Measurements from ENCODE around the gene CDCA5. TPM values are rescaled to one million over a fixed set of nuclear protein-coding genes. Genes with fewer than 3 reads are reported as not detected.
A peak's percentile ranks its signal among the peaks of the same experiment; 100 is the strongest.
"Not testable (repeated sequence)": the region's sequence is repeated elsewhere in the genome, so short reads cannot be mapped to it uniquely, and the experiment has no call there.

CDCA5 gene
- total RNA-seq, 1 donor from 2014 or later: 2.6 TPM

- ATAC-seq (ENCODE audit: low read depth): peak; percentile 81
- Mint-ChIP-seq H3K4me3 (peak within 1 kb of the TSS; percentile 99), H3K9me3 (no peaks in the 10 kb centered on the region), H3K27me3 (no peaks in the 10 kb centered on the region), H3K27ac (peak within 1 kb of the TSS; percentile 99), H3K36me3 (ENCODE audit: low read depth) (peaks cover 81% of the 10 kb centered on the region), H3K4me1 (peaks cover 60% of the 10 kb centered on the region)
- peak; percentile 96 for DNase-seq
- intact Hi-C loops (cut with micrococcal nuclease): loop anchor here (1.0 kb wide), 4 partner anchors 10 to 198 kb away; partner anchors contain the start of genes CDCA5, PPP2R5B and ZFPL1
- ChIA-PET CTCF (interaction anchor here (0.6 to 3.1 kb wide), 11 partner anchors 9 to 433 kb away, joined by 3 to 27 read pairs (median 3); partner anchors contain the start of genes CAPN1, CDC42EP2, SYVN1 and TM7SF2), POLR2A (interaction anchor here (0.5 to 15.3 kb wide), 34 partner anchors 9 to 539 kb away, joined by 3 to 546 read pairs (median 4); partner anchors contain the start of genes CAPN1, DPF2, MALAT1 and POLA2)
- TF ChIP-seq CTCF (IDR thresholded peaks at IDR 0.05): no peak
Observed at GRCh38 chr11:65121865-65122696, 38.2 kb upstream of the CDCA5 start, which contains the start of the genes FAU and MRPL49. FAU (minus strand) TSS chr11:65122134; CDS start chr11:65121813, 321 bp downstream. MRPL49 (plus strand) TSS chr11:65122321; CDS start chr11:65122347, 26 bp downstream.

DNA sequence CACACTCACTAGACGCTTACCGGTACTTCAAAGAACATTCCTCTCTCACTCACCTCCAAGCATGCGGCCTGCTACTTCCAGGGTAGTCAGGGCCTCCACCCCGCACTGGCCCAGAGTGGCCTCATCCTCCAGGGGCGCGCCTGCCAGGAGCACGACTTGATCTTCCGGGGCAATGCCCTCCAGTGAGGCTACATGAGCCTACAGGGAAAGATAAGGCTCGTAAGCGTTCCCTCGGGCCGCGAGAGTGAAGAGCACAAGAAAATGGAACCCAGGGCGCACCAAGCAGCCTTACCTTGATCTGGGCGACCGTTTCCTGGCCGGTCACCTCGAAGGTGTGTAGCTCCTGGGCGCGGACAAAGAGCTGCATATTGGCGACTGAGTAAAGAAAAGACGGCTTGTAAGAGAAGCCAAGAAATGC is 37.6 kb upstream of the CDCA5 start:
- Mint-ChIP-seq H3K27ac (peak overlapping the region; percentile 99), H3K36me3 (ENCODE audit: low read depth) (peaks cover 77% of the 10 kb centered on the region), H3K9me3 (no peaks in the 10 kb centered on the region), H3K27me3 (no peaks in the 10 kb centered on the region), H3K4me1 (peaks cover 63% of the 10 kb centered on the region), H3K4me3 (peak overlapping the region; percentile 99)
- TF ChIP-seq CTCF (IDR thresholded peaks at IDR 0.05): no peak
- ATAC-seq (ENCODE audit: low read depth) (no peak), DNase-seq (no peak)
- intact Hi-C loops (cut with micrococcal nuclease): no loop called here
- POLR2A ChIA-PET: interaction anchor here (0.5 to 15.3 kb wide), 24 partner anchors 10 to 540 kb away, joined by 3 to 546 read pairs (median 4); partner anchors contain the start of genes CAPN1, DPF2, MALAT1 and POLA2
- CTCF ChIA-PET: interaction anchor here (0.6 to 3.1 kb wide), 10 partner anchors 10 to 433 kb away, joined by 3 to 27 read pairs (median 4); partner anchors contain the start of genes CAPN1, CDC42EP2, SYVN1 and TM7SF2

DNA sequence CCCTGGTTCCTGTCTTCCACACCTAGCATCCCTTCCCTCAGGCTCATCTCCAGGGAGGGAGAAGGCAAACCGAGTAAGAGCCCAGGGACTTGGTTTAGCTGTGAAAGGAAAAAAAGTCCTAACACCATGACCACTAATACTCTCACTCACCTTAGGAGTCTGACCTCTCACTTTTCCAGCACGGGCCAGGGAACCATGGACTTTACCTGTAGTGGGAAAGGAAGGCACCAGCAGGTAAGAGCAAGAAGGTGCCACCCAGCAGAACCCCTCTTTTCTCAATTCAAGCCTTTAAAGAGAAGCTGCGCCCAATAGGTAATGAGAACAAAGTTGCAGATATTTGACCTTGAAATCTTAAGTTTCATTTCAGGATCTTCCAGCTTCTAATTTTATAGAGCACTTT is 37.0 kb upstream of the CDCA5 start:
- ChIA-PET POLR2A (interaction anchor here (0.8 to 15.3 kb wide), 7 partner anchors 9 to 264 kb away, joined by 3 to 546 read pairs (median 15); partner anchors contain the start of genes CAPN1, POLA2, SYVN1 and TM7SF2), CTCF (interaction anchor here (0.9 to 3.1 kb wide), 6 partner anchors 9 to 273 kb away, joined by 3 to 27 read pairs (median 11); partner anchors contain the start of genes SYVN1 and TM7SF2)
- intact Hi-C loops (cut with micrococcal nuclease): no loop called here
- H3K27me3 Mint-ChIP-seq: no peaks in the 10 kb centered on the region
- H3K9me3 Mint-ChIP-seq: no peaks in the 10 kb centered on the region
- peaks cover 72% of the 10 kb centered on the region for H3K36me3 Mint-ChIP-seq (ENCODE audit: low read depth)
- DNase-seq (no peak), ATAC-seq (ENCODE audit: low read depth) (no peak)
- peaks cover 68% of the 10 kb centered on the region for H3K4me1 Mint-ChIP-seq
- TF ChIP-seq CTCF (IDR thresholded peaks at IDR 0.05): no peak
- peak overlapping the region; percentile 99 for H3K4me3 Mint-ChIP-seq
- peak overlapping the region; percentile 99 for H3K27ac Mint-ChIP-seq

GRCh38 chr11:65119670-65119995 is 35.8 kb upstream of the CDCA5 start:
- intact Hi-C loops (cut with micrococcal nuclease): no loop called here
- Mint-ChIP-seq H3K27me3 (no peaks in the 10 kb centered on the region), H3K36me3 (ENCODE audit: low read depth) (peaks cover 67% of the 10 kb centered on the region), H3K4me1 (peaks cover 71% of the 10 kb centered on the region), H3K4me3 (no peak overlapping the region), H3K27ac (peak overlapping the region; percentile 57), H3K9me3 (no peaks in the 10 kb centered on the region)
- ChIA-PET POLR2A (interaction anchor here (0.6 to 15.3 kb wide), 2 partner anchors 12 to 26 kb away, joined by 7 to 546 read pairs; partner anchors contain the start of gene SYVN1), CTCF (interaction anchor here (0.8 to 3.8 kb wide), 3 partner anchors 11 to 105 kb away, joined by 3 to 28 read pairs (median 24); partner anchors contain the start of gene ARL2)
- DNase-seq (no peak), ATAC-seq (ENCODE audit: low read depth) (no peak)
- TF ChIP-seq CTCF (IDR thresholded peaks at IDR 0.05): no peak

GRCh38 chr11:65118891-65119669 is 35.2 kb upstream of the CDCA5 start:
- Mint-ChIP-seq H3K36me3 (ENCODE audit: low read depth) (peaks cover 63% of the 10 kb centered on the region), H3K27ac (peak overlapping the region; percentile 57), H3K4me1 (peaks cover 71% of the 10 kb centered on the region)
- intact Hi-C loops (cut with micrococcal nuclease): loop anchor here (1.0 kb wide), 1 partner anchor 9 kb away; no protein-coding TSS in a partner anchor
- H3K9me3 Mint-ChIP-seq; ATAC-seq (ENCODE audit: low read depth); H3K4me3 Mint-ChIP-seq; DNase-seq; H3K27me3 Mint-ChIP-seq: not testable (repeated sequence)
- ChIA-PET CTCF (interaction anchor here (0.8 to 3.8 kb wide), 2 partner anchors 11 to 105 kb away, joined by 3 to 28 read pairs; partner anchors contain the start of gene ARL2), POLR2A (interaction anchor here (0.6 to 15.3 kb wide), 5 partner anchors 12 to 105 kb away, joined by 4 to 546 read pairs (median 20); partner anchors contain the start of genes ARL2, CAPN1, SYVN1 and VPS51)
